Epithelial cell of esophagus (primary cell): ENCODE data around the gene NFE2L2.
A peak's percentile ranks its signal among the peaks of the same experiment; 100 is the strongest.

Experiments used
- DNase-seq: peaks from one replicate; pipeline ENCODE4 v3.0.0; 2010; ENCODE audit warnings: low read depth
- H3K4me3 ChIP-seq: 2 replicates; pipeline ENCODE4 v1.5.1; 2011; ENCODE audit warnings: mild to moderate bottlenecking, low read length, control low read depth
- TF ChIP-seq, protein P1 (sequence below): IDR thresholded peaks from 2 replicates; pipeline ENCODE4 v1.5.1; 2011; ENCODE audit warnings: low read depth, mild to moderate bottlenecking, low read length, control low read depth, inconsistent platforms; ENCODE audit not compliant: insufficient read depth; ENCODE audit errors: missing control alignments

The NFE2L2 gene

DNA sequence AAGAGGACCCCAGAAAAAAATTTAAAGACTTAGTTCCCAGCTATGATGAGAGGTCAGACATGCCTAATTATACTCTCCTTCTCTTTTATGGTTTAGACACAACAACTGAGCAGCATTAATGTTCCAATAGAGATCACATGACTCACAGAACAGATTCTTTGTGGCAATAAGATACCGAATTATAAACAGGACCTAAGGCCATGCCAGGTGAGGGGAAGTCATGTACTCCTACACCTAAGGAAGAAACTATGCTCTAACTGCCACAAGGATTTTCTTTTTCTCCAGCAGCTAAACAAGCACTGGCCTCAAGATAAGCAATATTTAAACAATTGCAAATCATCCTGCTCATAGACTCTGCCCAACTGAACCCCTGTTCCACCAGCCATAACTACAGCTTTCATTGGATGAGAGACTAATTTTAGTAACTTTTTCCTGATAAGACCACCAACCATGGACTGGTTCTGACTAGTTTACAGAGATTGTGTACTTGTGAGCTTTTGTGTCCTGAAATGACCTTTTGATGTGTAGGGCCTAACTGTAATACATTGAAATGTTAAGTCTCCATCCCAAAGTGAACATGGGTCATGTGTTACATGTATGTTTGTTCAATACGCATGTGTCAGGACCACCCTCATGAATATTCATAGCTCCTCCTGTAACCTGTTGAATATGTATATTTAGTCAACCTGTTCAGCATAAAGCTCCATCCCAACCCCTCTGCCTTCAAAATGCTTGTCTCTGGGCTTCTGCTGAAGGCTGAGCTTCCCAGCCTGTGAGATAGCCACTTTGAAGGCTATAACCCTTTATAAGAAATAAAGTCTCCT, 21.6 kb upstream of the NFE2L2 start:
- no peak overlapping the region for H3K4me3 ChIP-seq
- DNase-seq, result peak; percentile 20
- TF ChIP-seq, protein P1, sequence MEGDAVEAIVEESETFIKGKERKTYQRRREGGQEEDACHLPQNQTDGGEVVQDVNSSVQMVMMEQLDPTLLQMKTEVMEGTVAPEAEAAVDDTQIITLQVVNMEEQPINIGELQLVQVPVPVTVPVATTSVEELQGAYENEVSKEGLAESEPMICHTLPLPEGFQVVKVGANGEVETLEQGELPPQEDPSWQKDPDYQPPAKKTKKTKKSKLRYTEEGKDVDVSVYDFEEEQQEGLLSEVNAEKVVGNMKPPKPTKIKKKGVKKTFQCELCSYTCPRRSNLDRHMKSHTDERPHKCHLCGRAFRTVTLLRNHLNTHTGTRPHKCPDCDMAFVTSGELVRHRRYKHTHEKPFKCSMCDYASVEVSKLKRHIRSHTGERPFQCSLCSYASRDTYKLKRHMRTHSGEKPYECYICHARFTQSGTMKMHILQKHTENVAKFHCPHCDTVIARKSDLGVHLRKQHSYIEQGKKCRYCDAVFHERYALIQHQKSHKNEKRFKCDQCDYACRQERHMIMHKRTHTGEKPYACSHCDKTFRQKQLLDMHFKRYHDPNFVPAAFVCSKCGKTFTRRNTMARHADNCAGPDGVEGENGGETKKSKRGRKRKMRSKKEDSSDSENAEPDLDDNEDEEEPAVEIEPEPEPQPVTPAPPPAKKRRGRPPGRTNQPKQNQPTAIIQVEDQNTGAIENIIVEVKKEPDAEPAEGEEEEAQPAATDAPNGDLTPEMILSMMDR, result no peak

DNA sequence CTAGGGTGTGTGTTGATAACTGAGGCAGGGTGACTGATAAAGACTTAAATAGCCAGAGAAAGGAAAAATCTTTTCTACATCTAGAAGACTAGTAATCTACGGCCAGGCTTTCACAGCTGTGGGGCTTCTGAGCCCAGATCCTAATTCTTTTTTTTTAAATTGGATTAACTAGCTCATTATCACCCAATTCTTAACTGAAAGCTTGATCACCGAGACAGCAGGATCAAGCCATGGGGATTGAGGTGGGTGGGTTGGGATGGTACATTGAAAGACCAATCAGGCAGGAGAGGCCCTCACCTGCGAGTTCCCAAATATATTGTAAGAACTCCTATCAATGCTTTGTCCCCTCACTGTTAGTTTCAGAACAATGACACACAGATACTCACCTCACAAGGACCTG, 20.0 kb upstream of the NFE2L2 start:
- TF ChIP-seq, protein P1, result no peak
- no peak for DNase-seq
- H3K4me3 ChIP-seq, result no peak overlapping the region

DNA sequence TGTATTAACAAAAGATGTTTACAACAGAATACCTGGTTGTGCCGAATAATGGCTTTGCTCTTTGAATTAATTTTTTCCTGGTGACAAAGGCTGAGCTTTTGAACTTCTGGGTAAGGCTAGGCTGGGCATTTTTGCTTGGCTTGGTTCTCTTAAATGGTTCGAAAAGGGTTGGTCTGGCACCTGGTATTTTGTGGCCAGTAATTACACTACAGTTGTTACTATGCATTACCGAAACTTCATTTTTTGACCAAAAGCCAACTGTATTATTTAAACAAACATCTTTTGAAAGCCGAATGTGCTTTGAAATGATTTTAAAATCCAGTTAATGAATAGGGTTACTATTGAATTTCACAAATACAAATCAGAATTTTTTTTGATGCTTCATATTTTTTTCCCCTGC, 19.4 kb upstream of the NFE2L2 start:
- TF ChIP-seq, protein P1, result no peak
- no peak for DNase-seq
- H3K4me3 ChIP-seq, result no peak overlapping the region

DNA sequence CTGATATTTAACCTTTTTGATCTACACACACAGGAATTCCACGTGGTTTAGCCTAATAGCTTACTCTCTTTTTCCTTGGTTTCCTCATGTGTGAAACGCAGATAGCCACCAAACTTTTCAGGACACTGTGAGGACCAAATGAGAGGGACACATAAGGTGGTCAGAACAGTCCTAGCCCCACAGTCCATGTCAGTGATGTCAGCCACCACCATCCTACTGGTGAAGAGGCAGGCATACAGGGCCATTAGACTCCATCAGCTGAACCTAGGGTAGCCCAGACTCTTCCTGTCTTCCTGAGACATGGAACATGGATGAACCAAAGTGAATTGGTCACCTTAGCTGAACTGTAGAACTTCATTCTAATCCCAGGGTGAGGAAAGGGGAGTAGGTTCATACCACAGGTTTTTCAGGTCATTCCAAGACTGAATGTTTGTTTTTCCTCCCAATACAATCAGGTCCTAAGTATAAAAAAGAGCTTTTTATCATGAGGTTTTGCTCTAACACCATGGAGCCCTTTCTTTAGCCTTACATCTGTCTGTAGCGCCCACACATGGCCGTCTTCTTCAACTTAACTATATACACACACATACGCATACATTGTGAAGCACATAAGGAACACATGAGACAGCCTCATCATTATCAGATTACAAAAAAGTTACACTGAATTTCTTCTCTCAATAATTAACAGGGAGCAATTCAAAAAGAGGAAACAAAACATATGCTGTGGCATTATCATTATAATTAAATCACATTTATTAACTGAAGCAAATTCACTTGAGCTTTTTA, 18.5 kb upstream of the NFE2L2 start:
- TF ChIP-seq, protein P1, result no peak
- no peak for DNase-seq
- no peak overlapping the region for H3K4me3 ChIP-seq

DNA sequence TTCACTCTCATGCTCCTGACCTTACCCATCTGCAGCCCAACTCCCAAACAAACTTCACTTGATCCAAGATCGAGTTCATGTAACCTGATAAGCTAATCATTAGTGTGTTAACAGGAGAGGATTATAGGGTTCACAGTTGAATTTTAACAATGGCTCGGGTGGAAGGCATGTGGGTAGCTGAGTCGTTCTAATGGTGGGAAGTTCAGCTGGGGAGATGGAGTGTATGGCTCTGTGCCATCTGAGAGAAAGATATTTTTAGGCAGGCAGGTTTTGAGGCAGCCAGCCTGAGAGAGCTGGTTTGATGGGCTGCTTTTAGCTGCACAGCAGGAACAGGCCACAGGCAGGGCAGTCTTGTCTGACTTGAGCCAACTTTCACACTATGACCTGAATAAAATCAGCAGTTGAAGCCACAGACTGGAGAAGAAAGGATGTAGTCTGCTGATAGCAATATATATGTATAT, 17.7 kb upstream of the NFE2L2 start:
- no peak overlapping the region for H3K4me3 ChIP-seq
- DNase-seq, result no peak
- TF ChIP-seq, protein P1, result no peak

DNA sequence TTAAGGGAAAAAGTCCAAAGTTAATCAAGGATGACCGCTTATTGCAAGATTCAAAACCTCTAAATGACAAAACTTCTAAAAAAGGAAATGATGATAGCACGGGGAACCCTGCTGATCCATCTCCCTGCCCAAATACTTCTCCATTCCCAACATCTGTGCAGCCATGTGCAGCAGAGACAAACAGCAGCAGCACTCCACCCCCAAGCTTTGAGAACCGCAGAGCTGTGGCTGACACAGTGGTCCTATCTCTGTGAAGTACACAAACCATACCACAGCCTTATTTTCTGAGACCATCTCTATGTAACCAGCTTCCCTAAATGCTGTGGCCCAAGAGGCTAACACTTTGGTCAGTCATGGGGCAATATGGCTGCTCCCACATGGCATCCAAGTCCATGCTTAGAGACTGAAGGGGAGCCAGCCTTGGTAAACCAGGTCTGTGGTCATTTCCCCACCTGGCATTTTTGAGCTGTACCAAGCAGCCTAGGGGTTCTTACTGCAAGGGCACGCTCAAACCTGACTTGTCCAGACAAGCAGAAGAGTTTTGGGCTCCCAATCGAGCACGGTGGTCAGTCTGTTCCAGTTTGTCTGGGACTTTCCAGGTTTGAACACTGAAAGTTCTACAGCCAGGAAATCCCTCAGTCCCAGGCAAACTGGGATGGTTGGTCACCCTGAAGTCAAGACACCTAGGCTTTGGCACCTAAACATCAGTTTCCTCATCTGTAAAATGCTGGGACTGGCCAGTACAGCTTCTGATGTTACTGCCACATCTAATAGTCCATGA, 17.1 kb upstream of the NFE2L2 start:
- no peak overlapping the region for H3K4me3 ChIP-seq
- peak; percentile 53 for DNase-seq
- TF ChIP-seq, protein P1, result no peak
